SH-SY5Y (cell line): ENCODE measurements around the gene TRPV6.

Source experiments
- GATA2 ChIP-seq: IDR thresholded peaks from 2 replicates; pipeline ENCODE4 v1.6.1; 2011; ENCODE audit warnings: mild to moderate bottlenecking, low read depth, low read length
- GATA3 ChIP-seq: IDR thresholded peaks from 2 replicates; pipeline ENCODE4 v1.6.1; 2011; ENCODE audit warnings: low read depth, mild to moderate bottlenecking, low read length, moderate library complexity

GRCh38 chr7:142869434-142869833, 16.1 kb downstream of the TRPV6 start:
- TF ChIP-seq GATA2 (no peak), GATA3 (no peak)
